ENCODE results near the gene GAST.

The GAST gene

DNA sequence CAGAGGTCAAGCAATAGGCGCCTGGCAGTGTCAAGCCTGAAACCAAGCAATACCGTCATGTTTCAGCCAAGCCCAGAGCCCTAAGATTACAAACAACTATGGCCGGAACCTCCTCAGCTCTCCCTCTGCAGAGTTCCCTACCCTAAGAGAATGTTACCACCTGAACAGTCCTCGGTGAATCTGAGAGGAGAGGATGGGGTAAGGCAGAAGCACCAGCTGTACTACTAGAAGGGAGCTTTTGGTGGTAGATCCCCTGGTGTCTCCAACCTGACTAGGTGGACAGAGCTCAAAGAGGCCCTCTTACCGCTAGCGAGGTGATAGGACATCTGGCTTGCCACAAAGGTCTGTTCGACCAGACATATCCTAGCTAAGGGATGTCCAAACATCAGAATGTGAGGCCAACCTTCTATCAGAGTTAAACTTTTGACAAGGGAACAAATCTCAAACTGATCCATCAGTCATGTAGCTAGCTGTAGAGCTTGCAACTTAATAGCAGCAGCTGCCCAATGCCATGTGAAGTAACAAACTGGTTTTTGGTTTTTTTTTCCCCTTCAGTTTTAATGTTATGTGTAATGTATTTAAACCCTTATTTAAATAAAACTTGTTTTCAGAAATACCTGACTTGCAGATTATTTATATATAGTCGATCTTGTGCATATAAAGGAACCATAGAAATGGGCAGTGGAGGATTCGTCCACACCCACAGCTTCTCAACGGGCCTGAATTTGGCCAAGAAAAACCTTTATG lies 20.9 kb upstream of the GAST start:
- peaks cover 47% of the 10 kb centered on the region for H3K36me3 ChIP-seq (replicated peaks; ENCODE audit: low read depth, low read length)
- H3K9ac ChIP-seq (ENCODE audit: low read length): no peak overlapping the region
- H4K20me1 ChIP-seq (ENCODE audit: insufficient read depth, low read length): peaks cover 32% of the 10 kb centered on the region
- no peak overlapping the region for H3K27ac ChIP-seq (ENCODE audit: low read length)
- H3K4me2 ChIP-seq (ENCODE audit: low read length): no peak overlapping the region
- TF ChIP-seq, protein P1, sequence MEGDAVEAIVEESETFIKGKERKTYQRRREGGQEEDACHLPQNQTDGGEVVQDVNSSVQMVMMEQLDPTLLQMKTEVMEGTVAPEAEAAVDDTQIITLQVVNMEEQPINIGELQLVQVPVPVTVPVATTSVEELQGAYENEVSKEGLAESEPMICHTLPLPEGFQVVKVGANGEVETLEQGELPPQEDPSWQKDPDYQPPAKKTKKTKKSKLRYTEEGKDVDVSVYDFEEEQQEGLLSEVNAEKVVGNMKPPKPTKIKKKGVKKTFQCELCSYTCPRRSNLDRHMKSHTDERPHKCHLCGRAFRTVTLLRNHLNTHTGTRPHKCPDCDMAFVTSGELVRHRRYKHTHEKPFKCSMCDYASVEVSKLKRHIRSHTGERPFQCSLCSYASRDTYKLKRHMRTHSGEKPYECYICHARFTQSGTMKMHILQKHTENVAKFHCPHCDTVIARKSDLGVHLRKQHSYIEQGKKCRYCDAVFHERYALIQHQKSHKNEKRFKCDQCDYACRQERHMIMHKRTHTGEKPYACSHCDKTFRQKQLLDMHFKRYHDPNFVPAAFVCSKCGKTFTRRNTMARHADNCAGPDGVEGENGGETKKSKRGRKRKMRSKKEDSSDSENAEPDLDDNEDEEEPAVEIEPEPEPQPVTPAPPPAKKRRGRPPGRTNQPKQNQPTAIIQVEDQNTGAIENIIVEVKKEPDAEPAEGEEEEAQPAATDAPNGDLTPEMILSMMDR (IDR thresholded peaks at IDR 0.05; ENCODE audit: low read depth, low read length): no peak
- no peak for TF ChIP-seq EZH2phosphoT487 (IDR thresholded peaks at IDR 0.05; ENCODE audit: low read depth)
- H3K4me1 ChIP-seq (ENCODE audit: low read length): peaks cover 13% of the 10 kb centered on the region
- H3K27me3 ChIP-seq (ENCODE audit: low read depth, low read length): no peaks in the 10 kb centered on the region
- H3K9me3 ChIP-seq (ENCODE audit: insufficient read depth, low read length): no peaks in the 10 kb centered on the region
- no peak overlapping the region for H2AFZ ChIP-seq (ENCODE audit: low read depth, low read length)
- H3K79me2 ChIP-seq (ENCODE audit: low read length): peaks cover 26% of the 10 kb centered on the region
- H3K4me3 ChIP-seq (ENCODE audit: low read length): no peak overlapping the region

DNA sequence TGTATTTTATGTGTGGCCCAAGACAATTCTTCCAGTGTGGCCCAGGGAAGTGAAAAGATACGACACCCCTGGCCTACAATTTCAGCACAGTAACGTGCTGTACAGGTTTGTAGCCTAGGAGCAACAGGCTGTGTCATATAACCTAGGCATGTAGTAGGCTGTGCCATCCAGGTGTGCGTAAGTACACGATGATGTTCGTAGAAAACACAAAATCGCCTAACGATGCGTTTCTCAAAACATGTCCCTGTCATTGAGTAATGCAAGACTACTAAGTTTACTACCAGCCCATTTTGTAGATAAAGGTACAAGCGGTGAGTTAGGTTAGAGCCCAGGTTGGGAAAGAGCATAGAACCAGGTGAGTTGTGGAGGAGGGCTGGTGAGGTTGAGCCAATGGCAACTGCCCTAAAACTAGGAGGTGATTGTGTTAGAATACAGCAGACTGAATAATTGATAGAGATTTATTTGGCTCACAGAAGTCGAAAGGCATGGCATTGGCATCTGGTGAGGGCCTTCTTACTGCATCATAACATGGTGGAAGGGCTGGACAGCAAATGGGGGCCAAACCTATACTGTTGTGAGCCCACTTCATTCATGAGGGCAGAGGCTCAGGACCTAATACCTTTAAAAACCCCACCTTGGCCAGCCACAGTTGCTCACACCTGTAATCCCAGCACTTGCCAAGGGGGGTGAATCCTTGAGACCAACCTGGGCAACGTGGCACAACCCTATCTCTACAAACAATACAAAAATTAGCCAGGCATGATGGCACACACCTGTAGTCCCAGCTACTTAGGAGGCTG lies 19.2 kb upstream of the GAST start:
- no peak overlapping the region for H3K4me2 ChIP-seq (ENCODE audit: low read length)
- TF ChIP-seq EZH2phosphoT487 (IDR thresholded peaks at IDR 0.05; ENCODE audit: low read depth): no peak
- TF ChIP-seq, protein P1 (IDR thresholded peaks at IDR 0.05; ENCODE audit: low read depth, low read length): no peak
- H3K4me3 ChIP-seq (ENCODE audit: low read length): no peak overlapping the region
- no peak overlapping the region for H3K27ac ChIP-seq (ENCODE audit: low read length)
- no peaks in the 10 kb centered on the region for H3K27me3 ChIP-seq (ENCODE audit: low read depth, low read length)
- no peak overlapping the region for H2AFZ ChIP-seq (ENCODE audit: low read depth, low read length)
- H4K20me1 ChIP-seq (ENCODE audit: insufficient read depth, low read length): peaks cover 32% of the 10 kb centered on the region
- H3K79me2 ChIP-seq (ENCODE audit: low read length): peaks cover 24% of the 10 kb centered on the region
- peaks cover 47% of the 10 kb centered on the region for H3K36me3 ChIP-seq (replicated peaks; ENCODE audit: low read depth, low read length)
- peaks cover 9% of the 10 kb centered on the region for H3K4me1 ChIP-seq (ENCODE audit: low read length)
- no peaks in the 10 kb centered on the region for H3K9me3 ChIP-seq (ENCODE audit: insufficient read depth, low read length)
- no peak overlapping the region for H3K9ac ChIP-seq (ENCODE audit: low read length)

DNA sequence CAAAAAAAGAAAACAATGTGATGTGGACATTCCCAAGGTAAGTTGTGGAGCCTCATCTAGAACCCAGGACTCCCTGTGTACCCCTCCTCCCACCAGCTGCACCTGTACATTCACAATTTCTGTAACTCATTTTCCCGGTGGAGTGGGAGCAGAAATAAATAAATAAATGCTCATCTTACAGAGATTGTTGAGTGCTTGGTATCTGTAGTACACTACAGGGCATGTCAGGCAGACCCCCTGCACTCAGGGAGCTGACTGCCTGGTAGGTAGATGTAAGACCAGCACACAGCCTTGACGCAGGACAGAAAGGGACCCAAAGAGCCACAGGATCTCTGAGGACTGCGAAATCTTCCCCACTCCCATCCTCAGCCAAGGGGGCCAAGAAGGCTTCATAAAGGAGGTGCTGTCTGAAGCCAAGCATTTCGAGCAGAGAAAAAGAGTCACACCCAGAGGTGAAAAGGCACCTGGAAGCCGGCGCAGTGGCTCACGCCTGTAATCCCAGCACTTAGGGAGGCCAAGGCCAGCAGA lies 16.9 kb upstream of the GAST start:
- TF ChIP-seq EZH2phosphoT487 (IDR thresholded peaks at IDR 0.05; ENCODE audit: low read depth): no peak
- TF ChIP-seq, protein P1 (IDR thresholded peaks at IDR 0.05; ENCODE audit: low read depth, low read length): no peak
- Histone ChIP-seq H3K4me2 (ENCODE audit: low read length) (no peak overlapping the region), H3K4me1 (ENCODE audit: low read length) (peaks cover 5% of the 10 kb centered on the region), H3K27ac (ENCODE audit: low read length) (no peak overlapping the region), H3K9me3 (ENCODE audit: insufficient read depth, low read length) (no peaks in the 10 kb centered on the region), H2AFZ (ENCODE audit: low read depth, low read length) (no peak overlapping the region), H4K20me1 (ENCODE audit: insufficient read depth, low read length) (peaks cover 23% of the 10 kb centered on the region), H3K9ac (ENCODE audit: low read length) (no peak overlapping the region), H3K79me2 (ENCODE audit: low read length) (peaks cover 10% of the 10 kb centered on the region), H3K36me3 (replicated peaks; ENCODE audit: low read depth, low read length) (peaks cover 36% of the 10 kb centered on the region), H3K4me3 (ENCODE audit: low read length) (no peak overlapping the region), H3K27me3 (ENCODE audit: low read depth, low read length) (no peaks in the 10 kb centered on the region)
